IPS DF 4.7 (cell line): ENCODE results near the gene ID3.

Source experiments
- DNase-seq: peaks from one replicate; pipeline ENCODE4 v3.0.0-alpha.2; 2013; ENCODE audit warnings: low spot score; ENCODE audit errors: extremely low read depth

Gene ID3

GRCh38 chr1:23566304-23566703, 7.0 kb upstream of the ID3 start:
- no peak for DNase-seq

- no peak for DNase-seq
These were observed 6.5 kb upstream of the ID3 start for GRCh38 chr1:23565776-23566175.

DNA sequence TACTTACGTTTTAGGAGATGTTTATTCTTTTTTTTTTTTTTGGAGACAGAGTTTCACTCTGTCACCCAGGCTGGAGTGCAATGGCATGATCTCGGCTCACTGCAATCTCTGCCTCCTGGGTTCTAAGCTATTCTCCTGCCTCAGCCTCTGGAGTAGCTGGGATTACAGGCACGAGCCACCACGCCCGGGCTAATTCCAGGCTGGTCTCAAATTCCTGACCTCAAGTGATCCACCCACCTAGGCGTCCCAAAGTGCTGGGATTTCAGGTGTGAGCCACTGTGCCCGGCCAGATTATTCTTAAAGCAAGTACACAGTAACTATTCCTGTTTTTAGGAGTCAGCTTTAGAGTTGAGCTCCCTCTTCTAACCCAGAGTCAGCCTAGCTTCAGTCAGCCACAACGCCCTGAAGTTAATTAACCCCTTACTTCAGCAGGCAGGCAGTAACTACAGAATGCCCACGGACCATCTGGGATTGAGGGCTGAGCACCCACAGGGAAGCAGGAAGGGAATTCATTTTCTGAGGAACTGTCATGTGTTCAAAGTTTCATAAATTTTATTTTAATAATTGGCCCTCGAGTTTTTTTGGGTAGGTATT, 5.3 kb upstream of the ID3 start:
- DNase-seq: no peak

DNA sequence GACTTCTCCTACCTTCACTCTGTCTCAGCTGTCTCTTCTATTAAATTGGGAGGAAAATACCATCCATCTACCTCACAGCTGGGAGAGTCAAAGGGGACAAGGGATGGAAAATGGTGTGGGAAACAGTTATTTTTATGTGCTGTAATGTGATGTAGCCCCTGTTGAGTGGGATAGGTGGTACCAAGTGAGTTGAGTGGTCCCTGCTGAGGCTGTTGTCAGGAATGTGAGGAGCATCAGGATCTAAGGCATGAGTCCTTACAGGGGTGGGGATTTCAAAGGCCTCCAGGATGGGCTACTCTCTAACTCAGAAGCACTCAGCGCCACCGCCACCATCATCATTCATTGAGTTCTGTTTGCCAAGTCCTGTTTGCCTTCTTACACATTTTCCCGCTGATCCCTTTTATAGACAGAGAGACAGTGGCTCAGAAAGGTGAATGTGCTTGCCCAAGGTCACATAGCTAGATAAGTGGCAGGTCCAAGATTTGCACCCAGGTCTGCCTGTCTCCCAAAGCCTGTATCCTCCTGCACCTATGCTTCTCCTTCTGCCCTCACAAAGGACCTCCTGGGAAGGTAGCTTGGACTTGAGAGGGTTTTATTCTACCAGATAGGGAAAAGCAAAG, 4.6 kb upstream of the ID3 start:
- DNase-seq: no peak

- DNase-seq: no peak
These were observed 3.7 kb upstream of the ID3 start for GRCh38 chr1:23563003-23563402.

GRCh38 chr1:23562137-23562876, 3.0 kb upstream of the ID3 start:
- DNase-seq: no peak

DNA sequence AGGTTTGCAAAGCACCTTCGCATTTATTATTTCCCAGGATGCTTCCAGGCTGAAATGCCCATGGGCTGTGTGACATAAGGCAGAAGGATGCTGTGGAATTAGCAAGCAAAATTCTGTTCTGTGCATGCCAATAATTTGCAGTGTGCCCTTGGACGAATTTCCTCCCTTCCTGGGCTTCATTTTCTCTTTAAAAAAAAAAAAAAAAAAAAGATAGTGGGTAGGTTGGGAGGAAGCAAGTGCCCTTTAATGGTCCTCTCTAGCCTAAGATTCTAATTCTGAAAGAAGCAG, 2.5 kb upstream of the ID3 start:
- DNase-seq: no peak

GRCh38 chr1:23561076-23561812, 1.9 kb upstream of the ID3 start:
- DNase-seq: no peak

- no peak for DNase-seq
These were observed 862 bp upstream of the ID3 start for GRCh38 chr1:23559985-23560741.

DNA sequence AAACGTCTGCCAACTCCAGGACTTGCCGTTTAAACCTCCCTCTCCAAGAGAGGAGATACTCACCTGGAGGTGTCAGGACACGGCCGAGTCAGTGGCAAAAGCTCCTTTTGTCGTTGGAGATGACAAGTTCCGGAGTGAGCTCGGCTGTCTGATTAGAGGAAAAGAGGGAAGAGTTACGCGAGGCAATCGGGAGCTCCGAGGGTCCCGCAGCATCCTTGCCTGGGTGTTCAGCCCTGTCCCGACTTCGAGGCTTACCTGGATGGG, 497 bp downstream of the ID3 start:
- DNase-seq: no peak

DNA sequence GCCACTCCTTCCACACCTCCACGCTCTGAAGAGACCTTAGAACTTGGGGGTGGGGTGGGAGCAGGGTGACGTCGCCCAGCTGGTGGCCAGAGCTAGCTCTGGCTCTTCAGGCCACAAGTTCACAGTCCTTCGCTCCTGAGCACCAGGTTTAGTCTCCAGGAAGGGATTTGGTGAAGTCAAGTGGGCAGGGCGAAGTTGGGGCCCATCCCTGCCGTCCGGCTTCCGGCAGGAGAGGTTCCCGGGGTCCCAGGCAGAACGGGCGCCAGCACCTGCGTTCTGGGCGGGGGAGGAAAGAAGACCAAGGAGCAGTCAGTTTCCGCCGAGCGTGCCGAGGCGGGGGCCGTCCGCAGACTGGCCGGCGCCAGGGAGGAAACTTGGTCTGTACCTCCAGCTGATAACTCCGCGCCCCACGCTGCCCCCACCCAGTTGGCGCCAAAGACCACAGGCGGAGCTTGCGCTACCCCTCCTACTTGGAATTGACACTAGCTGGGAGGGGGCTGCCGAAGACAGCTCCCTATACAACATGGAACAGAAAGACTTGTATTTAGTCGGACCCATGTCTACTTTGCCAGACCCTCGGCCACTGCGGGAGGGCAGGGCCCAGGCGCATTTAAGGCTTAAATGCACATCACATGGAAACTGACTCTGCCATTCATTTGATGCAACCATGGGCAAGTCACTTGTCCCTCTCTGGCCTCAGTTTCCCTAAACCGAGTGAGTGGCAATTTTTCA, 995 bp downstream of the ID3 start:
- no peak for DNase-seq

- DNase-seq: no peak
These were observed 1.7 kb downstream of the ID3 start for GRCh38 chr1:23557471-23558124.

DNA sequence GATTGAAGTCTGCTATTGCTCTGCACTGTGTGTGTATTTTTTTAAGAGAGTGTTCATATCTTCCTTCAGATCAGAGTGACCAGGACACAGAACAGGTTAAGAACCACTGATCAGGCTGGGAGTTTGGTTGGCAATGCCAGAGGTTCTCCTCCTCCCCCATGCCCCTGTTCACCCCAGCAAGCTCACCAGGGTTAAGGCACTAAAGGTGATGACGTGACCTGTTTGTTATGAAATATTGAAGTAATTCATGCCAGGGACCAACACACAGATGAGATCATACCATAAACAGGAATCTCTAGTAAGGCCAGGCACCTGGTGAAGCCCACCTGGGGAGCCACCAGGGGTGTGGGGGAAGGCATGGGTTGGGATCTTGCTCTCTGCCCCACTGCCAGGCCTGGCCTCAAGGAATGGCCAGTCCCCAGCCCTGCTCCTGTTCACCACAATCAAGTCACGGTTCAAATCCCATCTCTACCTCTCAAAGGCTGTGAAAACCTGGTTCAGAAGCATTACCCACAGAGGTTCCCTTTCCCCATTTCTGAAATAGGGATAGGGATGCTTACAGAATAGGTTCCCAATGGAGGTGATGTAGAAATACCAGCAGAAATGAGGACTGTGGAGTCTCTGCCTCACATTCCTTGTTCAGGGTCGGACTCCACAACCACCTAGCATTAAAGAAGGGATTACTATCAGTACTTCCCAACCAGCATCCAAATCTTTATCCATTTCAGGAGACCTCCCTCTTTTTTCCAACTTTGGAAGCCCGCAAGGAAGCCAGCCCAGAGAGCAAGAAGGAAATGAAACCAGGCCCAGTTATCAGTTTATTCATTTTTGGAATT, 2.4 kb downstream of the ID3 start:
- no peak for DNase-seq

DNA sequence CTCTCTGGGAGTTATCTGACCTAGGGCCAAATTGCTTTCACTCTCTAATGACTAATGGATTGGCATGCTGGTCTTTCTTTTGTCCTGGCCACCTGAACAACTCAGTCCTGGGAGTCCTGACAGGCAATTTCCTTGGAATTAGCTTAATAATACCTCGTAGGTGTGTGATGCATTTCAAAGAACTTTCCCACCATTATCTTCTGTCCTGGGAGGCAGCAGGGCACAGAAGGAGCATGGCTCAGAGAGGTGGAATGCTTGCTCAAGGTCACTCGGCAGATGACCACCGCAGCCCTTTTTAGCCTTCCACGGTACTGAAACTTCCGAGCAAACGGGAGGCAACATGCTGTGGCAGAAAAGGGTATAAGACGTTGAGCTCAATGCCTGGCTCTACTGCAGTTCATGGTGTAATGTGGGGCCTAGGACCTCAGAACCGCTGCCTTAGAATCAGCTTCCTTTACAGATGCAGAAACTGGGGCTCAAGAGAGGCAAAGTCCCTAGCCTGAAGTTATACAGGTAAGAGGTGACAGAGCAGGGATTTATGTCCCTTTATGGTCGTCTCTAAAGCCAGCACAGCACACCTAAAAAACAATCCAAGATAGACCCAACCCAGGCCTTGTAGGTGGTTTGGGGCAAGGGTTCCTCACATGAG, 3.2 kb downstream of the ID3 start:
- peak; percentile 99 for DNase-seq

DNA sequence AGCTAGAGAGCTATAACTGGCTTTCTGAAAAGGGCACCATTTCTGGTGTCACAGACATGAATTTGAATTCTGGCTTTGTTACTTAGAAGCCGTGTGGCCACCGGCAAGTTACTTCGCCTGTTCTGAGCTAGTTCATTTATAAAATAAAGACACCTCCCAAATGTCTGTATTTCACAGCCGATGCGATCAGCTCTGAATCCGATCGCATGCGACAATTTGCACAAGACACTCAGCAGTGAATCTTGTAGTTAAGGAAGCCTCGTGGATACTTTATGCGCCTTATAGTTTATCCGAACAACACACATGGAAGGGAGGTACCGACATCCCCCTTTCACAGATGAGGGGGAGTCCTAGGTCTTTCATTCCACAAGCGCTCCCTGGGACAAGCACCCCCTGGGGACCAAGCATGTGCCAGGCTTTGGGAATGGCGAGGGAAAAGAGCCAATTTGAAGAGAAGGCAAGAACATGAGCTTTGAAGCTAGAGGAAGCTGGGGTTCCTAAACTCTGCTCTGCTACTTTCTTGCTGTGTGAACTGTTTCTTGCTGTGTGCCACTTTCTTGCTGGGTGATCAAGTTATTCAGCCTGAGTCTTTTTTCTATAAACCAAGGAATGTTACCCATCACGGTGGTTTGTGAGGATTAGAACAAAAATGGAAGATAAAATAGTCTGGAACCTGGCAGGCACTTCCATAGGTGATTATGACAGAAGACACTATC, 3.9 kb downstream of the ID3 start:
- DNase-seq: no peak

DNA sequence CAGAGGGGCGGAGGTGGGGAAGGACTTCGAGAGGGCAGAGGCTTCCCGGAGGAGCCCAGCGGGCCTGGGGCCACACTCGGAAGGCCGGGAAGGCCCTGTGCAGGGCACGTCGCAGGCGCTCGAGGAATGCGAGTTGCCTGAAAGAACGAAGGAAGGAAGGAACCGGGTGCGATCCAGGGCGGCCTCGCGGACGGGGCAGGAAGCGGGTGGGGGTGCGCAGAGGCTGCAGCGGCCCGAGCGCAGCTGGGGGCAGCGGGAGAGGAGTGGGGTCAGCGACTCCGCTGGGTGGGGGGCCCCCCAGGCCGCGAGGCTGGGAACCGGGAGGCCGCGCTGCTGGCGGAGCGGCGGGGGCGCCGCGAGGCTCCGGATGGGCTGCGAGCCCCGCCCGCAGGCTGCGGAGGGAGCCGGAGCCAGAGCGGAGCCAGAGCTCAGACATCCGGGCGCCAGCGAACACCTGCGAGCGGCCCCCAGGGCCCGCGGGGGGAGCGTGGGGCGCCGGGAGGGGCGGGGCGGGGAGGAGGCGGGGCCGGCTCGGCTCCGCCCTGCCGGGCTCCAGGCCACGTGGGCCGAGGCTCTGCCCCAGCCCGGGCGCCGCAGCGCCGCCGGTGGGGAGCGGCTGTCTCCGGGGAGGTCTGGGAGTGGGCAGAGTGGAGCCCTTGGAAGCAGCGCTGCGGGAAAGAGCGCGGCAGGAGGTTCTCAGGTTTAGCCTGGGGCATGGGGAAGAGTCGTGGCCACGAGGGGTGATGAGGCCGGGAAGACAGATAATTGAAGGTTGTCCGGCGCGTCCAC, 4.6 kb downstream of the ID3 start:
- DNase-seq: no peak

DNA sequence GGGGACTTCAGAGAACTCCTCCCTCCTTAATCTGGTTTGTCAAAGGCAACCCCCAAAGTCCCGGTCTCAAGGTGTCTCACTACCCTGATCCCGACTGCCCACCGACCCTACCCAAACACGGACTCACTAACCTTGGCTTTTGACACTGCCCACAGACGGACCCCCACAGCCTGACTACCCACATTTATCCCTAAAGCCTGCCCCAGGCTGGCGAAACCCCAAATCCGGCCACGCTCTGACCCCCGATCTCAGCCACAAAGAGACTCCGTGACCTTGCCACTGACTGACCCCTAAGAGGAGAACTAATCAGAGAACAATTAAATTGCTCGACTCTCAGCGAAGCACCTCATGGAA, 5.2 kb downstream of the ID3 start:
- no peak for DNase-seq
